Measurements from ENCODE around the gene DNAH11.

- TF ChIP-seq EP300 (IDR thresholded peaks at IDR 0.05; ENCODE audit: borderline replicate concordance) (no peak), TAF1 (IDR thresholded peaks at IDR 0.05; ENCODE audit: low read depth) (no peak), CEBPB (IDR thresholded peaks at IDR 0.05) (no peak)
- TF ChIP-seq, protein P1, sequence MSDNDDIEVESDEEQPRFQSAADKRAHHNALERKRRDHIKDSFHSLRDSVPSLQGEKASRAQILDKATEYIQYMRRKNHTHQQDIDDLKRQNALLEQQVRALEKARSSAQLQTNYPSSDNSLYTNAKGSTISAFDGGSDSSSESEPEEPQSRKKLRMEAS (IDR thresholded peaks at IDR 0.05): no peak
Observed at GRCh38 chr7:21639206-21639868, 96.5 kb downstream of the DNAH11 start.

All from Ishikawa (cell line).